Measurements from ENCODE around the gene LYSMD4.

Gene LYSMD4

GRCh38 chr15:99731336-99732123 lies 1.7 kb downstream of the LYSMD4 start:
- Histone ChIP-seq H3K36me3 (ENCODE audit: control insufficient read depth, insufficient read depth, low read length) (peaks cover 19% of the 10 kb centered on the region), H3K4me1 (ENCODE audit: control insufficient read depth, insufficient read depth, low read length) (peaks cover 25% of the 10 kb centered on the region), H3K9me3 (ENCODE audit: control insufficient read depth, insufficient read depth, low read depth, low read length) (no peaks in the 10 kb centered on the region), H3K27ac (ENCODE audit: low read depth, low read length) (no peak overlapping the region), H3K4me3 (ENCODE audit: low read depth, low read length) (peak overlapping the region; percentile 83), H3K9ac (ENCODE audit: low read length) (no peak overlapping the region), H3K27me3 (ENCODE audit: control insufficient read depth, insufficient read depth, low read length) (peaks cover 15% of the 10 kb centered on the region)

- Histone ChIP-seq H3K27ac (ENCODE audit: low read depth, low read length) (no peak overlapping the region), H3K4me3 (ENCODE audit: low read depth, low read length) (no peak overlapping the region), H3K27me3 (ENCODE audit: control insufficient read depth, insufficient read depth, low read length) (peaks cover 15% of the 10 kb centered on the region), H3K36me3 (ENCODE audit: control insufficient read depth, insufficient read depth, low read length) (peaks cover 24% of the 10 kb centered on the region), H3K4me1 (ENCODE audit: control insufficient read depth, insufficient read depth, low read length) (peaks cover 25% of the 10 kb centered on the region), H3K9ac (ENCODE audit: low read length) (no peak overlapping the region), H3K9me3 (ENCODE audit: control insufficient read depth, insufficient read depth, low read depth, low read length) (peaks cover 10% of the 10 kb centered on the region)
These were observed 3.3 kb downstream of the LYSMD4 start for GRCh38 chr15:99729920-99730319.

GRCh38 chr15:99729327-99729726 lies 3.9 kb downstream of the LYSMD4 start:
- Histone ChIP-seq H3K4me3 (ENCODE audit: low read depth, low read length) (no peak overlapping the region), H3K36me3 (ENCODE audit: control insufficient read depth, insufficient read depth, low read length) (peaks cover 24% of the 10 kb centered on the region), H3K4me1 (ENCODE audit: control insufficient read depth, insufficient read depth, low read length) (peaks cover 25% of the 10 kb centered on the region), H3K9me3 (ENCODE audit: control insufficient read depth, insufficient read depth, low read depth, low read length) (peaks cover 16% of the 10 kb centered on the region), H3K27ac (ENCODE audit: low read depth, low read length) (no peak overlapping the region), H3K9ac (ENCODE audit: low read length) (no peak overlapping the region), H3K27me3 (ENCODE audit: control insufficient read depth, insufficient read depth, low read length) (peaks cover 15% of the 10 kb centered on the region)

GRCh38 chr15:99728916-99729315 lies 4.3 kb downstream of the LYSMD4 start:
- Histone ChIP-seq H3K4me1 (ENCODE audit: control insufficient read depth, insufficient read depth, low read length) (peaks cover 25% of the 10 kb centered on the region), H3K9me3 (ENCODE audit: control insufficient read depth, insufficient read depth, low read depth, low read length) (peaks cover 18% of the 10 kb centered on the region), H3K27me3 (ENCODE audit: control insufficient read depth, insufficient read depth, low read length) (peaks cover 15% of the 10 kb centered on the region), H3K9ac (ENCODE audit: low read length) (no peak overlapping the region), H3K4me3 (ENCODE audit: low read depth, low read length) (no peak overlapping the region), H3K27ac (ENCODE audit: low read depth, low read length) (no peak overlapping the region), H3K36me3 (ENCODE audit: control insufficient read depth, insufficient read depth, low read length) (peaks cover 24% of the 10 kb centered on the region)

GRCh38 chr15:99727733-99728132 lies 5.5 kb downstream of the LYSMD4 start:
- peaks cover 24% of the 10 kb centered on the region for H3K36me3 ChIP-seq (ENCODE audit: control insufficient read depth, insufficient read depth, low read length)
- H3K9me3 ChIP-seq (ENCODE audit: control insufficient read depth, insufficient read depth, low read depth, low read length) = peaks cover 18% of the 10 kb centered on the region
- no peak overlapping the region for H3K27ac ChIP-seq (ENCODE audit: low read depth, low read length)
- H3K4me1 ChIP-seq (ENCODE audit: control insufficient read depth, insufficient read depth, low read length) = peaks cover 25% of the 10 kb centered on the region
- no peak overlapping the region for H3K4me3 ChIP-seq (ENCODE audit: low read depth, low read length)
- peaks cover 14% of the 10 kb centered on the region for H3K27me3 ChIP-seq (ENCODE audit: control insufficient read depth, insufficient read depth, low read length)
- H3K9ac ChIP-seq (ENCODE audit: low read length) = no peak overlapping the region

GRCh38 chr15:99727330-99727729 lies 5.9 kb downstream of the LYSMD4 start:
- peaks cover 24% of the 10 kb centered on the region for H3K4me1 ChIP-seq (ENCODE audit: control insufficient read depth, insufficient read depth, low read length)
- H3K27ac ChIP-seq (ENCODE audit: low read depth, low read length) = no peak overlapping the region
- peaks cover 18% of the 10 kb centered on the region for H3K9me3 ChIP-seq (ENCODE audit: control insufficient read depth, insufficient read depth, low read depth, low read length)
- H3K36me3 ChIP-seq (ENCODE audit: control insufficient read depth, insufficient read depth, low read length) = peaks cover 24% of the 10 kb centered on the region
- H3K4me3 ChIP-seq (ENCODE audit: low read depth, low read length) = no peak overlapping the region
- H3K27me3 ChIP-seq (ENCODE audit: control insufficient read depth, insufficient read depth, low read length) = peaks cover 10% of the 10 kb centered on the region
- H3K9ac ChIP-seq (ENCODE audit: low read length) = no peak overlapping the region

GRCh38 chr15:99726333-99726732 lies 6.9 kb downstream of the LYSMD4 start:
- Histone ChIP-seq H3K9me3 (ENCODE audit: control insufficient read depth, insufficient read depth, low read depth, low read length) (peaks cover 18% of the 10 kb centered on the region), H3K36me3 (ENCODE audit: control insufficient read depth, insufficient read depth, low read length) (peaks cover 24% of the 10 kb centered on the region), H3K4me1 (ENCODE audit: control insufficient read depth, insufficient read depth, low read length) (peaks cover 14% of the 10 kb centered on the region), H3K27me3 (ENCODE audit: control insufficient read depth, insufficient read depth, low read length) (peaks cover under 1% of the 10 kb centered on the region; the same call in 1 of the 2 replicates), H3K27ac (ENCODE audit: low read depth, low read length) (no peak overlapping the region), H3K9ac (ENCODE audit: low read length) (no peak overlapping the region), H3K4me3 (ENCODE audit: low read depth, low read length) (no peak overlapping the region)

- Histone ChIP-seq H3K4me1 (ENCODE audit: control insufficient read depth, insufficient read depth, low read length) (no peaks in the 10 kb centered on the region), H3K9ac (ENCODE audit: low read length) (no peak overlapping the region), H3K27ac (ENCODE audit: low read depth, low read length) (no peak overlapping the region), H3K4me3 (ENCODE audit: low read depth, low read length) (no peak overlapping the region), H3K27me3 (ENCODE audit: control insufficient read depth, insufficient read depth, low read length) (no peaks in the 10 kb centered on the region), H3K36me3 (ENCODE audit: control insufficient read depth, insufficient read depth, low read length) (peaks cover 5% of the 10 kb centered on the region), H3K9me3 (ENCODE audit: control insufficient read depth, insufficient read depth, low read depth, low read length) (peaks cover 18% of the 10 kb centered on the region)
These were observed 10.8 kb downstream of the LYSMD4 start for GRCh38 chr15:99722406-99722805.

- no peak overlapping the region for H3K27ac ChIP-seq (ENCODE audit: low read depth, low read length)
These were observed 11.3 kb downstream of the LYSMD4 start for GRCh38 chr15:99721896-99722295.

GRCh38 chr15:99721104-99721778 lies 12.0 kb downstream of the LYSMD4 start:
- no peaks in the 10 kb centered on the region for H3K27me3 ChIP-seq (ENCODE audit: control insufficient read depth, insufficient read depth, low read length)
- peaks cover 5% of the 10 kb centered on the region for H3K36me3 ChIP-seq (ENCODE audit: control insufficient read depth, insufficient read depth, low read length)
- H3K4me1 ChIP-seq (ENCODE audit: control insufficient read depth, insufficient read depth, low read length) = no peaks in the 10 kb centered on the region
- peaks cover 18% of the 10 kb centered on the region for H3K9me3 ChIP-seq (ENCODE audit: control insufficient read depth, insufficient read depth, low read depth, low read length)
- no peak overlapping the region for H3K27ac ChIP-seq (ENCODE audit: low read depth, low read length)
- no peak overlapping the region for H3K4me3 ChIP-seq (ENCODE audit: low read depth, low read length)
- H3K9ac ChIP-seq (ENCODE audit: low read length) = no peak overlapping the region

More at GRCh38 chr15:99721896-99722295, 11.3 kb downstream of the LYSMD4 start:
- Histone ChIP-seq H3K9me3 (ENCODE audit: control insufficient read depth, insufficient read depth, low read depth, low read length) (peaks cover 18% of the 10 kb centered on the region), H3K4me1 (ENCODE audit: control insufficient read depth, insufficient read depth, low read length) (no peaks in the 10 kb centered on the region), H3K36me3 (ENCODE audit: control insufficient read depth, insufficient read depth, low read length) (peaks cover 5% of the 10 kb centered on the region), H3K9ac (ENCODE audit: low read length) (no peak overlapping the region), H3K27me3 (ENCODE audit: control insufficient read depth, insufficient read depth, low read length) (no peaks in the 10 kb centered on the region), H3K4me3 (ENCODE audit: low read depth, low read length) (no peak overlapping the region)

- no peaks in the 10 kb centered on the region for H3K27me3 ChIP-seq (ENCODE audit: control insufficient read depth, insufficient read depth, low read length)
These were observed 12.7 kb downstream of the LYSMD4 start for GRCh38 chr15:99720533-99720932.

More at GRCh38 chr15:99720533-99720932, 12.7 kb downstream of the LYSMD4 start:
- H3K9me3 ChIP-seq (ENCODE audit: control insufficient read depth, insufficient read depth, low read depth, low read length) = peaks cover 14% of the 10 kb centered on the region
- no peak overlapping the region for H3K9ac ChIP-seq (ENCODE audit: low read length)
- H3K4me3 ChIP-seq (ENCODE audit: low read depth, low read length) = no peak overlapping the region
- H3K36me3 ChIP-seq (ENCODE audit: control insufficient read depth, insufficient read depth, low read length) = peaks cover 5% of the 10 kb centered on the region; the same call in 1 of the 2 replicates
- no peak overlapping the region for H3K27ac ChIP-seq (ENCODE audit: low read depth, low read length)
- H3K4me1 ChIP-seq (ENCODE audit: control insufficient read depth, insufficient read depth, low read length) = no peaks in the 10 kb centered on the region
